Measurements from ENCODE around the gene CBL.
"Not testable (repeated sequence)": the region's sequence is repeated elsewhere in the genome, so short reads cannot be mapped to it uniquely, and the experiment has no call there.

DNA sequence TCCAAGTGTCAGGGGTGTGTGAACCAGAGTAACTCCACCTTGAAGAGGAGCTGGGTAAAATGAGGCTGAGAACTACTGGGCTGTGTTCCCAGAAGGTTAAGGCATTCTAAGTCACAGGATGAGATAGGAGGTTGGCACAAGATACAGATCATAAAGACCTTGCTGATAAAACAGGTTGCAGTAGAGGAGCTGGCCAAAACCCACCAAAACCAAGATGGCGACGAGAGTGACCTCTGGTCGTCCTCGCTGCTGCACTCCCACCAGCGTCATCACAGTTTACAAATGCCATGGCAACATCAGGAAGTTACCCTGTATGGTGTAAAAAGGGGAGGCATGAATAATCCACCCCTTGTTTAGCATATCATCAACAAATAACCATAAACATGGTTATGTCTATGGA lies 4.9 kb upstream of the CBL start:
- TF ChIP-seq, protein P1, sequence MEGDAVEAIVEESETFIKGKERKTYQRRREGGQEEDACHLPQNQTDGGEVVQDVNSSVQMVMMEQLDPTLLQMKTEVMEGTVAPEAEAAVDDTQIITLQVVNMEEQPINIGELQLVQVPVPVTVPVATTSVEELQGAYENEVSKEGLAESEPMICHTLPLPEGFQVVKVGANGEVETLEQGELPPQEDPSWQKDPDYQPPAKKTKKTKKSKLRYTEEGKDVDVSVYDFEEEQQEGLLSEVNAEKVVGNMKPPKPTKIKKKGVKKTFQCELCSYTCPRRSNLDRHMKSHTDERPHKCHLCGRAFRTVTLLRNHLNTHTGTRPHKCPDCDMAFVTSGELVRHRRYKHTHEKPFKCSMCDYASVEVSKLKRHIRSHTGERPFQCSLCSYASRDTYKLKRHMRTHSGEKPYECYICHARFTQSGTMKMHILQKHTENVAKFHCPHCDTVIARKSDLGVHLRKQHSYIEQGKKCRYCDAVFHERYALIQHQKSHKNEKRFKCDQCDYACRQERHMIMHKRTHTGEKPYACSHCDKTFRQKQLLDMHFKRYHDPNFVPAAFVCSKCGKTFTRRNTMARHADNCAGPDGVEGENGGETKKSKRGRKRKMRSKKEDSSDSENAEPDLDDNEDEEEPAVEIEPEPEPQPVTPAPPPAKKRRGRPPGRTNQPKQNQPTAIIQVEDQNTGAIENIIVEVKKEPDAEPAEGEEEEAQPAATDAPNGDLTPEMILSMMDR (IDR thresholded peaks at IDR 0.05; ENCODE audit: low read depth, low read length), result not testable (repeated sequence)
- not testable (repeated sequence) for TF ChIP-seq POLR2A (IDR thresholded peaks at IDR 0.05; ENCODE audit: extremely low read depth, insufficient read length); MYC (IDR thresholded peaks at IDR 0.05; ENCODE audit: low read depth, low read length)
- TF ChIP-seq, protein P2, sequence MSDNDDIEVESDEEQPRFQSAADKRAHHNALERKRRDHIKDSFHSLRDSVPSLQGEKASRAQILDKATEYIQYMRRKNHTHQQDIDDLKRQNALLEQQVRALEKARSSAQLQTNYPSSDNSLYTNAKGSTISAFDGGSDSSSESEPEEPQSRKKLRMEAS (IDR thresholded peaks at IDR 0.05; ENCODE audit: low read depth, low read length), result not testable (repeated sequence)
